IMR-90 (cell line): ENCODE results near the gene CLDN14. TPM values are rescaled to one million over a fixed set of nuclear protein-coding genes. Genes with fewer than 3 reads are reported as not detected.

ENCODE experiments used
- ATAC-seq: fragments of 200-7000 bp; cut with Tn5 transposase; 2 replicates; pipeline ENCODE4 v1.9.1; 2020; ENCODE audit warnings: low read depth, mild to moderate bottlenecking, moderate library complexity
- BruUV-seq: library from RNA; stranded (reverse); fragments of 400-500 nt; replicated peaks from 2 replicates; lab custom pipeline; 2021; lab: Mats Ljungman, UMichigan
- CTCF ChIA-PET: fragments of 300-600 bp; formaldehyde crosslinking; extraction: SDS; loops from one replicate; lab custom pipeline; 2021; ENCODE audit warnings: antibody characterized with exemption; lab: Yijun Ruan, JAX
- POLR2A ChIA-PET: fragments of 300-600 bp; sonication (Branson Sonifier 250); formaldehyde crosslinking; loops from one replicate; lab custom pipeline; 2022; ENCODE audit warnings: antibody characterized with exemption; ENCODE audit not compliant: unreplicated experiment; lab: Charles Lee
- DNase-seq: peaks from one replicate; pipeline ENCODE4 v3.0.0; 2013
- H2AFZ ChIP-seq: replicated peaks from 2 replicates; pipeline ENCODE3; 2013; ENCODE audit warnings: low read length, mild to moderate bottlenecking; ENCODE audit not compliant: poor library complexity
- H2AK5ac ChIP-seq: 2 replicates; pipeline ENCODE4 v1.6.1; 2013; ENCODE audit warnings: low read depth, low read length, inconsistent platforms
- H2AK9ac ChIP-seq: replicated peaks from 2 replicates; pipeline ENCODE3; 2013; ENCODE audit warnings: mild to moderate bottlenecking, low read depth, low read length, moderate library complexity; ENCODE audit not compliant: poor library complexity
- H2BK120ac ChIP-seq: 2 replicates; pipeline ENCODE4 v1.6.1; 2013; ENCODE audit warnings: low read depth, low read length, inconsistent platforms
- H2BK15ac ChIP-seq: 3 replicates; pipeline ENCODE4 v1.6.1; 2013; ENCODE audit warnings: low read depth, low read length, inconsistent platforms
- H2BK20ac ChIP-seq: 2 replicates; pipeline ENCODE4 v1.6.1; 2013; ENCODE audit warnings: low read depth, mild to moderate bottlenecking, inconsistent platforms, low read length, moderate library complexity
- H2BK5ac ChIP-seq: 2 replicates; pipeline ENCODE4 v1.6.1; 2013; ENCODE audit warnings: mild to moderate bottlenecking, low read depth, low read length, inconsistent platforms; ENCODE audit not compliant: poor library complexity, severe bottlenecking
- H3K14ac ChIP-seq: replicated peaks from 2 replicates; pipeline ENCODE4 v1.6.1; 2013; ENCODE audit warnings: low read depth, low read length, inconsistent platforms
- H3K18ac ChIP-seq: 2 replicates; pipeline ENCODE4 v1.6.1; 2013; ENCODE audit warnings: low read depth, low read length, control low read depth
- H3K23ac ChIP-seq: 2 replicates; pipeline ENCODE4 v1.6.1; 2013; ENCODE audit warnings: low read depth, low read length, inconsistent platforms
- H3K27ac ChIP-seq: 2 replicates; pipeline ENCODE4 v1.5.1; 2013; ENCODE audit warnings: mild to moderate bottlenecking, control low read depth, low read length; ENCODE audit not compliant: insufficient read depth
- H3K27me3 ChIP-seq: 2 replicates; pipeline ENCODE4 v1.6.1; 2013; ENCODE audit warnings: low read length; ENCODE audit not compliant: control insufficient read depth, insufficient read depth
- H3K36me3 ChIP-seq: 2 replicates; pipeline ENCODE4 v1.6.1; 2013; ENCODE audit warnings: low read length, mixed read lengths; ENCODE audit not compliant: control insufficient read depth, insufficient read depth
- H3K4ac ChIP-seq: 2 replicates; pipeline ENCODE4 v1.6.1; 2013; ENCODE audit warnings: low read depth, low read length, inconsistent platforms
- H3K4me1 ChIP-seq: 2 replicates; pipeline ENCODE4 v1.6.1; 2013; ENCODE audit warnings: low read length, mixed read lengths; ENCODE audit not compliant: control insufficient read depth, insufficient read depth
- H3K4me2 ChIP-seq: 2 replicates; pipeline ENCODE4 v1.6.1; 2013; ENCODE audit warnings: low read depth, mild to moderate bottlenecking, control low read depth, low read length, moderate library complexity
- H3K4me3 ChIP-seq: 2 replicates; pipeline ENCODE4 v1.5.1; 2013; ENCODE audit warnings: low read depth, mild to moderate bottlenecking, control low read depth, low read length, moderate library complexity; ENCODE audit not compliant: insufficient read depth
- H3K56ac ChIP-seq: 2 replicates; pipeline ENCODE4 v1.6.1; 2013; ENCODE audit warnings: low read length, inconsistent platforms; ENCODE audit not compliant: insufficient read depth; ENCODE audit errors: extremely low read depth
- H3K79me1 ChIP-seq, 2 experiments: 2 replicates each; pipeline ENCODE4 v1.6.1; 2013; ENCODE audit warnings: low read length in 2 of 2, inconsistent platforms in 1 of 2, low read depth in 1 of 2
- H3K9ac ChIP-seq: 2 replicates; pipeline ENCODE4 v1.6.1; 2013; ENCODE audit warnings: low read depth, low read length, control low read depth
- H3K9me1 ChIP-seq: 2 replicates; pipeline ENCODE4 v1.6.1; 2013; ENCODE audit warnings: low read length, inconsistent platforms; ENCODE audit not compliant: insufficient read depth
- H3K9me3 ChIP-seq: 2 replicates; pipeline ENCODE4 v1.6.1; 2013; ENCODE audit warnings: low read length; ENCODE audit not compliant: control insufficient read depth, insufficient read depth
- H4K20me1 ChIP-seq: 2 replicates; pipeline ENCODE4 v1.6.1; 2013; ENCODE audit warnings: low read length, inconsistent platforms; ENCODE audit not compliant: insufficient read depth
- H4K5ac ChIP-seq: 2 replicates; pipeline ENCODE4 v1.6.1; 2013; ENCODE audit warnings: mild to moderate bottlenecking, low read depth, low read length, control low read depth
- H4K8ac ChIP-seq, 2 experiments: 2 replicates each; pipeline ENCODE4 v1.6.1; 2013; ENCODE audit warnings: low read depth in 2 of 2, low read length in 2 of 2, control low read depth in 1 of 2, inconsistent platforms in 1 of 2
- H4K91ac ChIP-seq: 2 replicates; pipeline ENCODE4 v1.6.1; 2013; ENCODE audit warnings: low read depth, low read length, inconsistent platforms; ENCODE audit not compliant: insufficient read depth
- BHLHE40 ChIP-seq: fragments of 150-350 bp; IDR thresholded peaks from 2 replicates; pipeline ENCODE4 v1.6.1; 2016; ENCODE audit warnings: mild to moderate bottlenecking, low read depth, low read length
- CEBPB ChIP-seq: IDR thresholded peaks from 2 replicates; pipeline ENCODE4 v1.6.1; 2012; ENCODE audit warnings: low read depth, low read length, improper control_type of control experiment
- CHD1 ChIP-seq: IDR thresholded peaks from 2 replicates; pipeline ENCODE4 v1.6.1; 2012; ENCODE audit warnings: low read depth, low read length, improper control_type of control experiment
- CTCF ChIP-seq: conservative IDR thresholded peaks from 2 replicates; pipeline ENCODE4 v1.5.1; 2012; ENCODE audit warnings: mild to moderate bottlenecking, low read depth, low read length, improper control_type of control experiment
- ELK1 ChIP-seq: fragments of 150-350 bp; IDR thresholded peaks from 2 replicates; pipeline ENCODE4 v1.6.1; 2016; ENCODE audit warnings: low read depth, mild to moderate bottlenecking, low read length, moderate library complexity, borderline replicate concordance
- FOS ChIP-seq: fragments of 150-350 bp; IDR thresholded peaks from 2 replicates; pipeline ENCODE4 v1.6.1; 2016; ENCODE audit warnings: low read depth, low read length
- MAFK ChIP-seq: IDR thresholded peaks from 2 replicates; pipeline ENCODE4 v1.6.1; 2012; ENCODE audit warnings: low read depth, low read length, improper control_type of control experiment
- MAZ ChIP-seq: IDR thresholded peaks from 2 replicates; pipeline ENCODE4 v1.6.1; 2012; ENCODE audit warnings: low read depth, mild to moderate bottlenecking, low read length, improper control_type of control experiment, moderate library complexity, borderline replicate concordance
- MXI1 ChIP-seq: IDR thresholded peaks from 2 replicates; pipeline ENCODE4 v1.6.1; 2012; ENCODE audit warnings: low read depth, mild to moderate bottlenecking, low read length, moderate library complexity, borderline replicate concordance
- NFE2L2 ChIP-seq: fragments of 150-350 bp; IDR thresholded peaks from 2 replicates; pipeline ENCODE4 v1.6.1; 2016; ENCODE audit warnings: low read depth, mild to moderate bottlenecking, low read length
- POLR2A ChIP-seq: IDR thresholded peaks from 2 replicates; pipeline ENCODE4 v1.6.1; 2012; ENCODE audit warnings: mild to moderate bottlenecking, low read depth, low read length
- RAD21 ChIP-seq: IDR thresholded peaks from 2 replicates; pipeline ENCODE4 v1.6.1; 2012; ENCODE audit warnings: low read length, improper control_type of control experiment
- RCOR1 ChIP-seq: IDR thresholded peaks from 2 replicates; pipeline ENCODE4 v1.6.1; 2012; ENCODE audit warnings: mild to moderate bottlenecking, low read length, improper control_type of control experiment; ENCODE audit not compliant: insufficient replicate concordance
- RFX5 ChIP-seq: IDR thresholded peaks from 2 replicates; pipeline ENCODE4 v1.8.0; 2012; ENCODE audit warnings: low read depth, mild to moderate bottlenecking, low read length, moderate library complexity
- SMC3 ChIP-seq: fragments of 150-350 bp; IDR thresholded peaks from 2 replicates; pipeline ENCODE4 v1.6.1; 2016; ENCODE audit warnings: low read depth, mild to moderate bottlenecking, antibody characterized with exemption, low read length, moderate library complexity
- USF2 ChIP-seq: fragments of 150-350 bp; IDR thresholded peaks from 2 replicates; pipeline ENCODE4 v1.6.1; 2017; ENCODE audit warnings: mild to moderate bottlenecking, antibody characterized with exemption, low read length, low read depth
- WGBS, 2 experiments: methylation state at CpG; one replicate each; pipeline versions ENCODE4 v1.1.5 to v1.1.7; 2013; ENCODE audit warnings: missing lambda C conversion rate in 2 of 2; ENCODE audit not compliant: insufficient read length in 1 of 2; ENCODE audit errors: extremely low coverage in 2 of 2; 5-methylcytosine and 5-hydroxymethylcytosine counted together
- dilution Hi-C: fragments of 300-500 bp; cut with HindIII; formaldehyde crosslinking; loops from one replicate; pipeline ENCODE4 v1.14.3; 2018; ENCODE audit warnings: low sequenced_read_pairs; ENCODE audit not compliant: unreplicated experiment
- in situ Hi-C: fragments of 300-500 bp; cut with MboI; formaldehyde crosslinking; loops from 3 replicates; pipeline ENCODE4 v1.14.3; 2019; ENCODE audit warnings: low sequenced_read_pairs, inconsistent platforms, mixed read lengths
- intact Hi-C: fragments of 100-400 bp; cut with micrococcal nuclease; formaldehyde crosslinking; loops from 2 replicates; pipeline ENCODE4 v1.10.0; 2022
- polyA plus RNA-seq, 3 experiments: library from polyadenylated mRNA; depleted of rRNA; stranded (reverse); fragments of >200 nt; gene quantifications; 2 replicates each; pipeline ENCODE4 v1.2.3, GENCODE V29; 2012; ENCODE audit warnings: low replicate concordance in 1 of 3
- total RNA-seq: library from RNA; depleted of rRNA; stranded (reverse); fragments of >200 nt; gene quantifications from 2 replicates; pipeline ENCODE4 v1.2.3, GENCODE V29; 2012

Gene CLDN14
- total and polyA plus RNA-seq, 2 of the 4 experiments (the other 2 are of a cell fraction), result not detected

GRCh38 chr21:36517366-36518075 lies 37.6 kb upstream of the CLDN14 start:
- H2BK15ac ChIP-seq, result no peak overlapping the region
- H3K9me1 ChIP-seq, result no peaks in the 10 kb centered on the region
- no peak overlapping the region for H3K4ac ChIP-seq
- no peak overlapping the region for H3K4me2 ChIP-seq
- no peaks in the 10 kb centered on the region for H4K20me1 ChIP-seq
- H3K23ac ChIP-seq, result no peak overlapping the region
- no peaks in the 10 kb centered on the region for H3K4me1 ChIP-seq
- no peak overlapping the region for H3K27ac ChIP-seq
- H3K18ac ChIP-seq, result no peak overlapping the region
- DNase-seq (no peak), ATAC-seq (no peak)
- BruUV-seq, result no TSS peak
- H3K27me3 ChIP-seq, result peaks cover 52% of the 10 kb centered on the region
- CTCF ChIA-PET, result interaction anchor here (1.0 kb wide), 1 partner anchor 12 kb away, joined by 3 read pairs; no protein-coding TSS in a partner anchor
- no peak overlapping the region for H3K4me3 ChIP-seq
- no peak overlapping the region for H2BK5ac ChIP-seq
- intact Hi-C loops, result no loop called here
- H4K5ac ChIP-seq, result no peak overlapping the region
- no peak overlapping the region for H2BK120ac ChIP-seq
- no peak overlapping the region for H3K9ac ChIP-seq
- H2AK5ac ChIP-seq, result no peak overlapping the region
- no peak overlapping the region for H2BK20ac ChIP-seq
- 100% methylated on average over 1 of the region's 6 CpGs; no CpG with 5 or more reads in 1 of the 2 experiments for WGBS, 2 experiments
- H3K14ac ChIP-seq, result no peak overlapping the region
- no peak overlapping the region for H4K91ac ChIP-seq
- no peaks in the 10 kb centered on the region for H3K79me1 ChIP-seq
- no peak for TF ChIP-seq MAZ
- no peak for TF ChIP-seq BHLHE40
- no peak for TF ChIP-seq RFX5
- TF ChIP-seq RCOR1, result no peak
- TF ChIP-seq CEBPB, result no peak
- no peak for TF ChIP-seq ELK1
- no peak for TF ChIP-seq CHD1
- no peak for TF ChIP-seq MAFK
- no peak for TF ChIP-seq RAD21
- no peak for TF ChIP-seq USF2
- TF ChIP-seq NFE2L2, result no peak
- no peak for TF ChIP-seq POLR2A
- TF ChIP-seq FOS, result no peak
- TF ChIP-seq MXI1, result no peak
- TF ChIP-seq CTCF, result no peak
- TF ChIP-seq SMC3, result no peak
- dilution Hi-C loops, result no loop called here
- H4K8ac ChIP-seq, result no peak overlapping the region
- peaks cover 6% of the 10 kb centered on the region for H3K9me3 ChIP-seq
- no peak overlapping the region for H3K56ac ChIP-seq
- no peaks in the 10 kb centered on the region for H3K36me3 ChIP-seq
- POLR2A ChIA-PET, result no interaction called here
- H2AFZ ChIP-seq, result no peak overlapping the region
- no peak overlapping the region for H2AK9ac ChIP-seq
- in situ Hi-C loops, result no loop called here
